ENCODE results near the gene DGKD.
A peak's percentile ranks its signal among the peaks of the same experiment; 100 is the strongest.

DGKD gene

GRCh38 chr2:233462202-233462785 lies 108.0 kb downstream of the DGKD start:
- DNase-seq (ENCODE audit: low spot score) = no peak

GRCh38 chr2:233462826-233463470 lies 108.7 kb downstream of the DGKD start:
- DNase-seq (ENCODE audit: low spot score) = no peak

GRCh38 chr2:233463586-233463985 lies 109.3 kb downstream of the DGKD start:
- no peak for DNase-seq (ENCODE audit: low spot score)

- DNase-seq (ENCODE audit: low spot score) = no peak
Observed at GRCh38 chr2:233464056-233464455, 109.8 kb downstream of the DGKD start.

GRCh38 chr2:233464531-233465240 lies 110.4 kb downstream of the DGKD start:
- no peak for DNase-seq (ENCODE audit: low spot score)

GRCh38 chr2:233466991-233467603 lies 112.8 kb downstream of the DGKD start:
- DNase-seq (ENCODE audit: low spot score) = peak; percentile 77

GRCh38 chr2:233468047-233468740 lies 113.9 kb downstream of the DGKD start:
- DNase-seq (ENCODE audit: low spot score) = no peak

- no peak for DNase-seq (ENCODE audit: low spot score)
Observed at GRCh38 chr2:233468741-233469110, 114.4 kb downstream of the DGKD start.

- DNase-seq (ENCODE audit: low spot score) = peak; percentile 73
Observed at GRCh38 chr2:233469261-233470010, 115.1 kb downstream of the DGKD start.

GRCh38 chr2:233470011-233470687 lies 115.9 kb downstream of the DGKD start:
- DNase-seq (ENCODE audit: low spot score) = peak; percentile 95

GRCh38 chr2:233470839-233471238 lies 116.5 kb downstream of the DGKD start:
- DNase-seq (ENCODE audit: low spot score) = no peak

GRCh38 chr2:233471291-233472035 lies 117.2 kb downstream of the DGKD start:
- DNase-seq (ENCODE audit: low spot score) = no peak

GRCh38 chr2:233473386-233473791 lies 119.1 kb downstream of the DGKD start:
- no peak for DNase-seq (ENCODE audit: low spot score)

GRCh38 chr2:233473878-233474277 lies 119.6 kb downstream of the DGKD start:
- no peak for DNase-seq (ENCODE audit: low spot score)

GRCh38 chr2:233474308-233475160 lies 120.2 kb downstream of the DGKD start:
- no peak for DNase-seq (ENCODE audit: low spot score)

GRCh38 chr2:233476063-233476410 lies 121.7 kb downstream of the DGKD start:
- DNase-seq (ENCODE audit: low spot score) = no peak

GRCh38 chr2:233476651-233477547 lies 122.6 kb downstream of the DGKD start:
- DNase-seq (ENCODE audit: low spot score) = no peak
